Heart left ventricle (tissue), 16 donors: ENCODE results near the gene SMOC1. TPM values are rescaled to one million over a fixed set of nuclear protein-coding genes. Genes with fewer than 3 reads are reported as not detected.

Source experiments
- ATAC-seq, 4 donors: fragments of 200-7000 bp; cut with Tn5 transposase; one replicate each; pipeline ENCODE4 v1.9.1; 2020 to 2022; ENCODE audit warnings: moderate library complexity in 4 of 4, mild to moderate bottlenecking in 3 of 4, moderate number of reproducible peaks in 1 of 4
- DNase-seq, 5 donors: peaks; one replicate each; pipeline ENCODE4 v3.0.0-alpha.2; 2020
- H3K27ac ChIP-seq, 12 donors: fragments of 200-600 bp; sonication (generic) in 4 of 12; one replicate each; pipeline versions ENCODE4 v1.5.0 to v1.8.0; 2016 to 2022; ENCODE audit warnings: mild to moderate bottlenecking in 2 of 12
- H3K27me3 ChIP-seq, 9 donors: fragments of 200-600 bp; sonication (generic) in 2 of 9; one replicate each; pipeline versions ENCODE4 v1.5.1 to v1.8.0; 2016 to 2022; ENCODE audit warnings: mild to moderate bottlenecking in 3 of 9
- H3K36me3 ChIP-seq, 9 donors: fragments of 200-600 bp; sonication (generic) in 2 of 9; one replicate each; pipeline versions ENCODE4 v1.5.0 to v1.8.0; 2018 to 2022; ENCODE audit warnings: mild to moderate bottlenecking in 2 of 9
- H3K4me1 ChIP-seq, 12 donors: fragments of 200-600 bp; sonication (generic) in 4 of 12; one replicate each; pipeline versions ENCODE4 v1.5.0 to v1.8.0; 2016 to 2022; ENCODE audit warnings: mild to moderate bottlenecking in 3 of 12
- H3K4me3 ChIP-seq, 12 donors: fragments of 200-600 bp; sonication (generic) in 4 of 12; one replicate each; pipeline versions ENCODE4 v1.5.0 to v1.8.0; 2017 to 2022; ENCODE audit warnings: mild to moderate bottlenecking in 9 of 12, moderate library complexity in 4 of 12
- H3K9me3 ChIP-seq, 12 donors: fragments of 200-600 bp; sonication (generic) in 4 of 12; one replicate each; pipeline versions ENCODE4 v1.5.0 to v1.8.0; 2016 to 2022; ENCODE audit warnings: mild to moderate bottlenecking in 1 of 12
- CTCF ChIP-seq, 12 donors: fragments of 200-600 bp; sonication (generic) in 4 of 12; IDR thresholded peaks; one replicate each; pipeline versions ENCODE4 v1.5.0 to v1.8.0; 2018 to 2022; ENCODE audit warnings: antibody characterized with exemption in 12 of 12, mild to moderate bottlenecking in 5 of 12
- POLR2A ChIP-seq, 2 donors: fragments of 450-650 bp; IDR thresholded peaks; one replicate each; pipeline ENCODE4 v1.6.1; 2017; ENCODE audit warnings: antibody characterized with exemption in 2 of 2, mild to moderate bottlenecking in 2 of 2, moderate library complexity in 2 of 2
- WGBS, 4 donors: extraction: QIAGEN DNeasy Blood & Tissue Kit in 2 of 4; methylation state at CpG; one replicate each; pipeline versions ENCODE4 v1.1.5 to v1.1.7; 2013 to 2018; 5-methylcytosine and 5-hydroxymethylcytosine counted together
- intact Hi-C, 10 donors: fragments of 100-400 bp; cut with DNase I; formaldehyde crosslinking; loops; one replicate each; pipeline versions ENCODE4 v1.11.1 to v1.14.2; 2022
- polyA plus RNA-seq, 2 donors: library from polyadenylated mRNA; stranded (reverse); fragments of 200-250 nt; gene quantifications; one replicate each; pipeline ENCODE4 v1.2.3, GENCODE V29; 2013
- total RNA-seq, 9 donors: library from RNA; depleted of rRNA in 2 of 9; stranded (reverse); fragments of >200 nt in 2 of 9; fragmentation: NEBNext Ultra II Directional in 3 of 9; extraction: Animal tissue kit (Norgen Biotek cat#: 25700) in 3 of 9; gene quantifications; one replicate each; pipeline versions ENCODE4 v1.1.0 to v1.2.4, GENCODE V29; 2016 to 2023
- donor health status: ischemic (EF 13 %, LVEDD 7.1; RV severe dilation, severe dysfunction).
- donor health status: healthy with polysubstance abuse.
- donor health status: DM: no; HTN: yes; CAD: no.
- donor health status: DM: no; HTN: no; CAD: no.
- donor health status: ischemic (EF 25% LVEDD 6.9; RV normal size, moderate dysfunction).
- donor health status: ischemic (EF 25% LVEDD 5.7; RV mildly dilated, moderate dysfunction).
- donor health status: healthy.
- donor health status: DM: yes; HTN: yes; CAD: no.
- donor health status: ischemic (EF 35%, LVEDD 5.7; RV mildly dilated, moderate dysfunction).
- donor health status: nonischemic (EF 11% LVEDD 7.7; RV severe dilation, severe dysfunction).
- donor health status: DM: yes; HTN: yes; CAD: no.
- donor health status: PGD.
- donor health status: ischemic (EF 29% LVEDD 5.4; RV normal size, mild dysfunction).
- donor health status: nonischemic (EF 23%, LVEDD 6.1; RV moderate dilation, normal function).

SMOC1 gene
- total and polyA plus RNA-seq, 11 donors = 0.57 to 2.8 (median 0.85) TPM; not detected in 2

- Histone ChIP-seq H3K27me3 (no peaks in the 10 kb centered on the region), H3K4me1 (no peaks in the 10 kb centered on the region), H3K36me3 (no peaks in the 10 kb centered on the region), H3K4me3 (no peak overlapping the region), H3K9me3 (no peaks in the 10 kb centered on the region), H3K27ac (no peak overlapping the region)
- TF ChIP-seq POLR2A (IDR thresholded peaks at IDR 0.05) = no peak
- TF ChIP-seq CTCF (IDR thresholded peaks at IDR 0.05) = no peak
- DNase-seq = no peak
- no peak for ATAC-seq
- intact Hi-C loops = no loop called here
- WGBS, 4 donors = 79 to 87% (median 80%) methylated on average over 6 of the region's 6 CpGs
These were observed 127.5 kb downstream of the SMOC1 start for GRCh38 chr14:70006699-70007098.

- Histone ChIP-seq H3K27ac (peak overlapping the region in 1 of 12 donors; percentile 40), H3K4me1 (no peaks in the 10 kb centered on the region), H3K36me3 (no peaks in the 10 kb centered on the region), H3K4me3 (no peak overlapping the region), H3K9me3 (no peaks in the 10 kb centered on the region), H3K27me3 (peaks cover 0 to 4% (median 0%) of the 10 kb centered on the region in 9 donors)
- intact Hi-C loops = no loop called here
- ATAC-seq (no peak), DNase-seq (no peak)
- TF ChIP-seq CTCF (IDR thresholded peaks at IDR 0.05) (no peak), POLR2A (IDR thresholded peaks at IDR 0.05) (no peak)
- 53 to 66% (median 56%) methylated on average over 6 of the region's 6 CpGs for whole genome bisulfite sequencing, 4 donors
These were observed 129.4 kb downstream of the SMOC1 start for GRCh38 chr14:70008284-70009262.

- ATAC-seq = peak in 3 of 4 donors; percentile 40 to 65 (median 65)
These were observed 130.7 kb downstream of the SMOC1 start for GRCh38 chr14:70009961-70010360.

More at GRCh38 chr14:70009961-70010360, 130.7 kb downstream of the SMOC1 start:
- no peaks in the 10 kb centered on the region for H3K36me3 ChIP-seq
- intact Hi-C loops = no loop called here
- WGBS, 4 donors = 59 to 64% (median 61%) methylated on average over 6 to 8 of the region's 8 CpGs
- peak in 1 of 5 donors; percentile 20 for DNase-seq
- H3K4me1 ChIP-seq = no peaks in the 10 kb centered on the region
- H3K27me3 ChIP-seq = peaks cover 0 to 8% (median 0%) of the 10 kb centered on the region in 9 donors
- no peak overlapping the region for H3K27ac ChIP-seq
- H3K9me3 ChIP-seq = no peaks in the 10 kb centered on the region
- TF ChIP-seq POLR2A (IDR thresholded peaks at IDR 0.05) (no peak), CTCF (IDR thresholded peaks at IDR 0.05) (no peak)
- no peak overlapping the region for H3K4me3 ChIP-seq
